Ishikawa (cell line): ENCODE data around the gene LRRC1.

Experiments used
- CEBPB ChIP-seq: IDR thresholded peaks from 2 replicates; pipeline ENCODE4 v1.6.1; 2012
- CREB1 ChIP-seq: IDR thresholded peaks from 2 replicates; pipeline ENCODE4 v1.6.1; 2012; ENCODE audit warnings: low read depth
- EGR1 ChIP-seq: IDR thresholded peaks from 2 replicates; pipeline ENCODE4 v1.6.1; 2012
- EP300 ChIP-seq: IDR thresholded peaks from 2 replicates; pipeline ENCODE4 v1.6.1; 2012; ENCODE audit warnings: borderline replicate concordance
- FOXM1 ChIP-seq: IDR thresholded peaks from 2 replicates; pipeline ENCODE4 v1.6.1; 2012; ENCODE audit warnings: low read depth, borderline replicate concordance
- MAX ChIP-seq: IDR thresholded peaks from 2 replicates; pipeline ENCODE4 v1.6.1; 2012
- RAD21 ChIP-seq: IDR thresholded peaks from 2 replicates; pipeline ENCODE4 v1.6.1; 2012; ENCODE audit warnings: low read depth
- REST ChIP-seq: IDR thresholded peaks from 2 replicates; pipeline ENCODE4 v1.6.1; 2012; ENCODE audit warnings: low read depth, mild to moderate bottlenecking
- TAF1 ChIP-seq: IDR thresholded peaks from 2 replicates; pipeline ENCODE4 v1.6.1; 2012; ENCODE audit warnings: low read depth, mild to moderate bottlenecking
- TCF12 ChIP-seq: IDR thresholded peaks from 2 replicates; pipeline ENCODE4 v1.6.1; 2012; ENCODE audit warnings: low read depth
- TEAD4 ChIP-seq: IDR thresholded peaks from 2 replicates; pipeline ENCODE4 v1.6.1; 2012
- USF1 ChIP-seq: IDR thresholded peaks from 2 replicates; pipeline ENCODE4 v1.6.1; 2012
- YY1 ChIP-seq: IDR thresholded peaks from 2 replicates; pipeline ENCODE4 v1.6.1; 2012; ENCODE audit warnings: low read depth
- ZBTB7A ChIP-seq: IDR thresholded peaks from 2 replicates; pipeline ENCODE4 v1.6.1; 2012; ENCODE audit warnings: low read depth

- TF ChIP-seq CREB1 (no peak), EGR1 (no peak), TAF1 (no peak), REST (no peak), FOXM1 (no peak), EP300 (no peak), RAD21 (no peak), MAX (no peak), ZBTB7A (no peak), CEBPB (no peak), TEAD4 (no peak), YY1 (no peak), USF1 (no peak), TCF12 (no peak)
Measured at GRCh38 chr6:53924277-53924676, 129.5 kb downstream of the LRRC1 start.
